IMR-90 (cell line): ENCODE measurements around the gene PC.

ENCODE experiments used
- BHLHE40 ChIP-seq: fragments of 150-350 bp; IDR thresholded peaks from 2 replicates; pipeline ENCODE4 v1.6.1; 2016; ENCODE audit warnings: mild to moderate bottlenecking, low read depth, low read length
- CEBPB ChIP-seq: IDR thresholded peaks from 2 replicates; pipeline ENCODE4 v1.6.1; 2012; ENCODE audit warnings: low read depth, low read length, improper control_type of control experiment
- MAFK ChIP-seq: IDR thresholded peaks from 2 replicates; pipeline ENCODE4 v1.6.1; 2012; ENCODE audit warnings: low read depth, low read length, improper control_type of control experiment
- MXI1 ChIP-seq: IDR thresholded peaks from 2 replicates; pipeline ENCODE4 v1.6.1; 2012; ENCODE audit warnings: low read depth, mild to moderate bottlenecking, low read length, moderate library complexity, borderline replicate concordance
- POLR2A ChIP-seq: IDR thresholded peaks from 2 replicates; pipeline ENCODE4 v1.6.1; 2012; ENCODE audit warnings: mild to moderate bottlenecking, low read depth, low read length
- RCOR1 ChIP-seq: IDR thresholded peaks from 2 replicates; pipeline ENCODE4 v1.6.1; 2012; ENCODE audit warnings: mild to moderate bottlenecking, low read length, improper control_type of control experiment; ENCODE audit not compliant: insufficient replicate concordance
- SMC3 ChIP-seq: fragments of 150-350 bp; IDR thresholded peaks from 2 replicates; pipeline ENCODE4 v1.6.1; 2016; ENCODE audit warnings: low read depth, mild to moderate bottlenecking, antibody characterized with exemption, low read length, moderate library complexity
- USF2 ChIP-seq: fragments of 150-350 bp; IDR thresholded peaks from 2 replicates; pipeline ENCODE4 v1.6.1; 2017; ENCODE audit warnings: mild to moderate bottlenecking, antibody characterized with exemption, low read length, low read depth
- TF ChIP-seq, protein P1 (sequence below): conservative IDR thresholded peaks from 2 replicates; pipeline ENCODE4 v1.5.1; 2012; ENCODE audit warnings: mild to moderate bottlenecking, low read depth, low read length, improper control_type of control experiment

DNA sequence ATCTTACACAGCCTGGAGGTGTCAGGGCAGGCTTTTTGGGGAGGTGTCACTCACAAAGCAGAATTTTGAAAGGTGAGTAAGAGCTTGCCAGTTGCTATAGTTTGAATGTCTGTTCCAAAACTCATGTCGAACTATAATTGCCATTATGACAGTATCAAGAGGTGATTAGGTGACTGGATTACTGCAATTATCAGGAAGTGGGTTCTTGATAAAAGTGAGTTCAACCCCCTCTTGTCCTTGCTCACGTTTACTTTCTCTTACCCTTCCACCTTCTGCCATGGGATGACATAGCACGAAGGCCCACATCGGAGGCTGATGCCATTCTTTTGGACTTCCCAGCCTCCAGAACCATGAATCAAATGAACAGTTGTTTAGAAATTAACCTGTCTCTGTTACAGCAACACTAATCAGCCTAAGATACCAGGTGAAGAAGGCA is 12.2 kb upstream of the PC start:
- TF ChIP-seq SMC3, result no peak
- TF ChIP-seq, protein P1, sequence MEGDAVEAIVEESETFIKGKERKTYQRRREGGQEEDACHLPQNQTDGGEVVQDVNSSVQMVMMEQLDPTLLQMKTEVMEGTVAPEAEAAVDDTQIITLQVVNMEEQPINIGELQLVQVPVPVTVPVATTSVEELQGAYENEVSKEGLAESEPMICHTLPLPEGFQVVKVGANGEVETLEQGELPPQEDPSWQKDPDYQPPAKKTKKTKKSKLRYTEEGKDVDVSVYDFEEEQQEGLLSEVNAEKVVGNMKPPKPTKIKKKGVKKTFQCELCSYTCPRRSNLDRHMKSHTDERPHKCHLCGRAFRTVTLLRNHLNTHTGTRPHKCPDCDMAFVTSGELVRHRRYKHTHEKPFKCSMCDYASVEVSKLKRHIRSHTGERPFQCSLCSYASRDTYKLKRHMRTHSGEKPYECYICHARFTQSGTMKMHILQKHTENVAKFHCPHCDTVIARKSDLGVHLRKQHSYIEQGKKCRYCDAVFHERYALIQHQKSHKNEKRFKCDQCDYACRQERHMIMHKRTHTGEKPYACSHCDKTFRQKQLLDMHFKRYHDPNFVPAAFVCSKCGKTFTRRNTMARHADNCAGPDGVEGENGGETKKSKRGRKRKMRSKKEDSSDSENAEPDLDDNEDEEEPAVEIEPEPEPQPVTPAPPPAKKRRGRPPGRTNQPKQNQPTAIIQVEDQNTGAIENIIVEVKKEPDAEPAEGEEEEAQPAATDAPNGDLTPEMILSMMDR, result no peak
- TF ChIP-seq BHLHE40, result peak; percentile 79
- no peak for TF ChIP-seq CEBPB
- TF ChIP-seq RCOR1, result no peak
- TF ChIP-seq USF2, result no peak
- TF ChIP-seq POLR2A, result no peak
- TF ChIP-seq MXI1, result no peak
- TF ChIP-seq MAFK, result no peak
